HEK293T (cell line): Measurements from ENCODE around the gene NEK9.

ENCODE experiments used
- CTCF ChIA-PET: fragments of 350-600 bp; formaldehyde crosslinking; extraction: SDS; loops from one replicate; lab custom pipeline; 2021; ENCODE audit warnings: antibody characterized with exemption, inconsistent platforms; lab: Yijun Ruan, JAX
- POLR2A ChIA-PET: fragments of 350-600 bp; formaldehyde crosslinking; extraction: SDS; loops from one replicate; lab custom pipeline; 2020; ENCODE audit warnings: antibody characterized with exemption, inconsistent platforms; lab: Yijun Ruan, JAX
- DNase-seq: peaks from one replicate; pipeline ENCODE4 v3.0.0; 2012; ENCODE audit warnings: mixed read lengths; ENCODE audit errors: extremely low spot score
- ARNT ChIP-seq: fragments of 450-650 bp; IDR thresholded peaks from 2 replicates; pipeline ENCODE4 v1.6.1; 2017; ENCODE audit warnings: mild to moderate bottlenecking
- BHLHE40 ChIP-seq: fragments of 450-650 bp; IDR thresholded peaks from 2 replicates; pipeline ENCODE4 v1.6.1; 2016; ENCODE audit warnings: mild to moderate bottlenecking, moderate library complexity, borderline replicate concordance
- CTBP1 ChIP-seq: fragments of 450-650 bp; IDR thresholded peaks from 2 replicates; pipeline ENCODE4 v1.6.1; 2016; ENCODE audit warnings: borderline replicate concordance
- ELF4 ChIP-seq: fragments of 450-650 bp; IDR thresholded peaks from 2 replicates; pipeline ENCODE4 v1.6.1; 2017; ENCODE audit warnings: antibody characterized with exemption
- FOXA1 ChIP-seq: fragments of 450-650 bp; IDR thresholded peaks from 2 replicates; pipeline ENCODE4 v1.6.1; 2016; ENCODE audit warnings: mild to moderate bottlenecking
- FOXK2 ChIP-seq: fragments of 450-650 bp; IDR thresholded peaks from 2 replicates; pipeline ENCODE4 v1.6.1; 2016; ENCODE audit warnings: mild to moderate bottlenecking
- FOXM1 ChIP-seq: fragments of 450-650 bp; IDR thresholded peaks from 2 replicates; pipeline ENCODE4 v1.6.1; 2017; ENCODE audit warnings: mild to moderate bottlenecking, borderline replicate concordance
- HDGF ChIP-seq: fragments of 450-650 bp; IDR thresholded peaks from 2 replicates; pipeline ENCODE4 v1.6.1; 2017; ENCODE audit warnings: antibody characterized with exemption, borderline replicate concordance
- L3MBTL2 ChIP-seq: fragments of 450-650 bp; conservative IDR thresholded peaks from 2 replicates; pipeline ENCODE4 v1.6.1; 2016; ENCODE audit warnings: mild to moderate bottlenecking
- LEF1 ChIP-seq: fragments of 450-650 bp; IDR thresholded peaks from 2 replicates; pipeline ENCODE4 v1.6.1; 2017; ENCODE audit warnings: mild to moderate bottlenecking, borderline replicate concordance
- NFRKB ChIP-seq: fragments of 450-650 bp; IDR thresholded peaks from 2 replicates; pipeline ENCODE4 v1.6.1; 2016; ENCODE audit warnings: mild to moderate bottlenecking, moderate library complexity
- SP1 ChIP-seq: fragments of 450-650 bp; IDR thresholded peaks from 2 replicates; pipeline ENCODE4 v1.6.1; 2017
- SUZ12 ChIP-seq: fragments of 450-650 bp; IDR thresholded peaks from 2 replicates; pipeline ENCODE4 v1.6.1; 2016; ENCODE audit warnings: mild to moderate bottlenecking
- TARDBP ChIP-seq: fragments of 450-650 bp; IDR thresholded peaks from 2 replicates; pipeline ENCODE4 v1.6.1; 2016
- ZNF384 ChIP-seq: fragments of 450-650 bp; IDR thresholded peaks from 2 replicates; pipeline ENCODE4 v1.6.1; 2016
- TF ChIP-seq, protein P1 (sequence below): fragments of 450-650 bp; IDR thresholded peaks from 2 replicates; pipeline ENCODE4 v1.6.1; 2016

NEK9 gene

DNA sequence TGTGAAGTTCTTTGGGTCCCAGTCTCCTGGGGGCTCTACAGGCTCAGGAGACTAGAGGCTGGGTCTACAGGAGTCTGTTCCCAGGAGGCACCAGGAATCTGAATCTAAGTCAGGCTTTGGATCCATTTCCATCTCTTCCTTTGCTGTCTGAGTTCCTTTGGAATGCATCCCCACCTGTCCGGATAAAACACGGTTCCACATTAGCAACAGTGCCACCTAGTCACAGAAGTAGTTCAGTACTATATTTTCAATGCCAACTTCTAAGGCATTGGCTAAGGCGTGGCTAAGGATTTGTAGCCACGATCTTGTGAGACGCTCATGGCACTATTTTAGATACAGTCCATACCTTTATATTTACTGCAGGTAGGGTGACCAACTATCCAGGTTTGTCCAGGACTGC is 42.3 kb downstream of the NEK9 start:
- no peak for DNase-seq
- TF ChIP-seq FOXK2 (no peak), ARNT (no peak)
- ChIA-PET POLR2A (no interaction called here), CTCF (no interaction called here)

DNA sequence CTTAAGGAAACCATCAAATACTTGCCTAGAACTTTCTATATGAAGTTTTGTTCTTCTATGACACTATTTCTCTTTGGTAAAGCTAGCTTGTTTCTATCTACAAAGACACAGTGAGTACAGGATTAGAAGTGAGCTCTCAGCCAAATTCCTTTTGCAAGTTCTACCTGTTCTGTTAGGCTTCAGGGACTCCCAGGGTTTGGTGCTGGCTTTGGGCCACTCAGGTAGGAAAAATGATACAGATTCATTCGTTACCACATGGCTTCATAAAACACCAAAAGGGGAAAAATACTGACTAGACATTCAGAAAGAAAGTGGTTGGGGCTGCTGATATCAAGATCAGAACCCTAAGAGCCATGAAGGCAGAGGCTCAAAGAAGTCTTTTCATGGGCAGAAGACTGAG is 43.6 kb downstream of the NEK9 start:
- TF ChIP-seq BHLHE40 (no peak), SUZ12 (no peak), CTBP1 (no peak), HDGF (no peak), FOXK2 (no peak), FOXA1 (no peak), TARDBP (no peak), ARNT (no peak), ELF4 (no peak), NFRKB (no peak), LEF1 (no peak), SP1 (no peak), FOXM1 (no peak), L3MBTL2 (no peak), ZNF384 (no peak)
- TF ChIP-seq, protein P1, sequence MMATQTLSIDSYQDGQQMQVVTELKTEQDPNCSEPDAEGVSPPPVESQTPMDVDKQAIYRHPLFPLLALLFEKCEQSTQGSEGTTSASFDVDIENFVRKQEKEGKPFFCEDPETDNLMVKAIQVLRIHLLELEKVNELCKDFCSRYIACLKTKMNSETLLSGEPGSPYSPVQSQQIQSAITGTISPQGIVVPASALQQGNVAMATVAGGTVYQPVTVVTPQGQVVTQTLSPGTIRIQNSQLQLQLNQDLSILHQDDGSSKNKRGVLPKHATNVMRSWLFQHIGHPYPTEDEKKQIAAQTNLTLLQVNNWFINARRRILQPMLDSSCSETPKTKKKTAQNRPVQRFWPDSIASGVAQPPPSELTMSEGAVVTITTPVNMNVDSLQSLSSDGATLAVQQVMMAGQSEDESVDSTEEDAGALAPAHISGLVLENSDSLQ: no peak
- POLR2A ChIA-PET: interaction anchor here (1.7 kb wide), 1 partner anchor 14 kb away, joined by 7 read pairs; the partner anchor contains the start of gene ZC2HC1C
- no peak for DNase-seq
- CTCF ChIA-PET: interaction anchor here (0.6 to 0.9 kb wide), 2 partner anchors 46 to 137 kb away, joined by 3 read pairs; no protein-coding TSS in a partner anchor

DNA sequence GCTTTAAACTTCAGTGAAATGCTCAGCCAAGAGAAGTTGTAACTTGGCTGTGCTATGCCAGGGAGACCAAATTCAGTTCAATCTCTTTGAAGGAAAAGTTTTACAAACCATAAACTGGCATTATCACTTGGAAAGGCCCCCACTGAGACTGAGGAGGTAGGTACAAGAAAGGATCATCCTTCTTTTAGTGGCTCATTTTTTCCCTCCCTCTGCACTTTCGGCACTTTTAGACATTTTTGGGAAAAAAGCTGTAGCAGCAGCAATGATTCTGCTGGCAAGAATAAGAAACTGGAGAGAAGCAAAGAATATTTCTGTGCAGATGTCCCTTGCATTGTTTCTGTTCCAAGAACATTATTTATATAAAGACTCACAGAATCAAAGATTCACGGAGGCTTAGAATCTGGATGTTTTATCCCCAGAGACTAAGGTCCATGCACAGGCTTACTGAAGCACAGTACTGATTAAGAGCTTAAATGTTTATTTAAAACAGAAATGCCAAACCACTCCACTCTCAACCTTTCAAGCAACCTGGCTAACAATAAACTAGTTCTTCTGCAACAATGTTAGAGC is 45.1 kb downstream of the NEK9 start:
- TF ChIP-seq LEF1: no peak
- TF ChIP-seq SUZ12: no peak
- TF ChIP-seq ZNF384: no peak
- TF ChIP-seq, protein P1: no peak
- no peak for TF ChIP-seq ARNT
- TF ChIP-seq BHLHE40: no peak
- ChIA-PET CTCF (interaction anchor here (0.6 kb wide), 1 partner anchor 67 kb away, joined by 3 read pairs; no protein-coding TSS in a partner anchor), POLR2A (no interaction called here)
- no peak for DNase-seq

DNA sequence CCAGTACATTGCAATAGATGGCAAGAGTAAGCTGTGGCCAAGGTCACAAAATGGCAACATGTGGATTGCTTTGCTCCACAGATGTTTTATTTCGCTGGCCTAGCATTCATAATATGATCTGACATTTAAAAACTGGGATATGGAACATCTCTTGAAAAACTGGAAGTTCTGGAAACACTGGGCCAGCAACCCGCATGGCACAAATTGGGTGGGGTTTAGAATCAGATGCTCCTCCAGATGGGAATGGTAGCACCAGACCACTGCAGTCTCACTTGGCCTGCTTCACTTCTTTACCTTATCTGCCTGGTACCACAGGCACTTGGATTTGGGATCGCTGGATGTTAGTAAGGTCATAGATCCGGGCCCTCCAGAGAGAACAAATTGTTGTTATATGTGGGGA is 47.3 kb downstream of the NEK9 start:
- no peak for DNase-seq
- CTCF ChIA-PET: no interaction called here
- POLR2A ChIA-PET: interaction anchor here (2.1 to 2.5 kb wide), 2 partner anchors 11 to 16 kb away, joined by 5 to 15 read pairs; partner anchors contain the start of genes ACYP1 and ZC2HC1C
- no peak for TF ChIP-seq FOXA1
- no peak for TF ChIP-seq TARDBP
- no peak for TF ChIP-seq L3MBTL2
- no peak for TF ChIP-seq ARNT
- TF ChIP-seq, protein P1: no peak
- TF ChIP-seq SP1: no peak
- TF ChIP-seq CTBP1: no peak
- no peak for TF ChIP-seq BHLHE40
- TF ChIP-seq SUZ12: no peak
- TF ChIP-seq ELF4: no peak
- TF ChIP-seq ZNF384: no peak
- no peak for TF ChIP-seq FOXK2
- TF ChIP-seq LEF1: no peak
- no peak for TF ChIP-seq HDGF
- no peak for TF ChIP-seq FOXM1
- no peak for TF ChIP-seq NFRKB

DNA sequence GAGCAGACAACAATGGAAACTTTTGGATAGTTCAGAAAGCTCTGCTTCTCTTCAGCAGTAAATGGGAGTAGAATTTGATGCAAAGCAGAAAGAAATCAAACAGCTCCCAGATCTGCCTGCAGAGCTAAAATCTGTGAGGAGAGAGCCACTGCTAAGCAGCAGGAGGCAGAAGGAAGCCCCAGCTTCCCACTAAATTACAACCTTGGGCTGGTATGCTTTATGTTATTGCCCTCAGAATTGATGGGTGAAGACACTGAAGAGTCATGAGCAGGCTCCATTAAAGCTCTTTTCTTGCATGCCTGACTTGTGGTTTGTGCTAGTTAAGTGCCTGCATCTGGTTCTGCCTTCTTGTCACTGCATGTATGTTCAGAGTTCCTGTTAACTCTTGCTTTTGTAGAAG is 49.1 kb downstream of the NEK9 start:
- ChIA-PET CTCF (interaction anchor here (1.0 to 1.2 kb wide), 2 partner anchors 11 to 133 kb away, joined by 4 to 6 read pairs; no protein-coding TSS in a partner anchor), POLR2A (interaction anchor here (1.0 to 2.5 kb wide), 2 partner anchors 9 to 14 kb away, joined by 4 to 15 read pairs; partner anchors contain the start of genes ACYP1 and ZC2HC1C)
- no peak for DNase-seq
- no peak for TF ChIP-seq NFRKB
- TF ChIP-seq SP1: no peak
- TF ChIP-seq L3MBTL2: no peak
- TF ChIP-seq, protein P1: no peak
- TF ChIP-seq ELF4: no peak
- no peak for TF ChIP-seq ZNF384
- TF ChIP-seq LEF1: no peak
- TF ChIP-seq SUZ12: no peak
- no peak for TF ChIP-seq BHLHE40
- TF ChIP-seq FOXK2: no peak
- TF ChIP-seq ARNT: no peak
- TF ChIP-seq FOXA1: no peak

DNA sequence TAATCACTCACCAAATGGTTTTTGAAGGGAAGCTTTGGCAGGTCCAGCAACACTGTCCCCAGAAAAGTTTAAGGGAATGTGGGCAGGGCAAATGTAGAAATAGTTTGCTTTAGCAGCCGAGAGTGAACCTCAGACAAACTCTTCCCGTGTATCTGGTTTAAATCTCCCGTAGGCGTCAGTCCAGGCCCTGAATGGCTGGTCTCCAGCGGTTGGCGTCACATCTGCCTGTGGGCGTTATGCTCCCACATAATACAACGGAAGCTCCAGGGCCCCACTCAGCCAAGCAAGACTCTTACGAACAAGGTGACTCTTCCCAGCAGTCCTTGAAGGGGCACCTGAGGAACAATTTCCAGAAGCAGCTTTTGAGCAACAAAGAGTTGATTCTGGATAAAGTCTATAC is 56.5 kb downstream of the NEK9 start:
- ChIA-PET CTCF (interaction anchor here (0.6 kb wide), 1 partner anchor 10 kb away, joined by 4 read pairs; no protein-coding TSS in a partner anchor), POLR2A (interaction anchor here (1.7 to 3.1 kb wide), 3 partner anchors 13 to 147 kb away, joined by 4 to 11 read pairs (median 7); partner anchors contain the start of genes EIF2B2 and RPS6KL1)
- DNase-seq: no peak
- no peak for TF ChIP-seq CTBP1
- no peak for TF ChIP-seq FOXA1
- no peak for TF ChIP-seq ELF4
- no peak for TF ChIP-seq BHLHE40
- no peak for TF ChIP-seq SP1
- no peak for TF ChIP-seq ARNT
- TF ChIP-seq LEF1: no peak
- no peak for TF ChIP-seq NFRKB
- TF ChIP-seq SUZ12: no peak
- no peak for TF ChIP-seq FOXM1
- no peak for TF ChIP-seq ZNF384
- TF ChIP-seq L3MBTL2: no peak
- TF ChIP-seq, protein P1: no peak
- no peak for TF ChIP-seq HDGF
- TF ChIP-seq TARDBP: no peak
